ENCODE data around the gene MXRA7.

- TF ChIP-seq REST (IDR thresholded peaks at IDR 0.05; ENCODE audit: insufficient read depth in 1 of 2, low read depth in 2 of 2, low read length in 1 of 2): no peak
- TF ChIP-seq CTCF (IDR thresholded peaks at IDR 0.05): no peak
- no peak for TF ChIP-seq POLR2AphosphoS5 (IDR thresholded peaks at IDR 0.05; ENCODE audit: low read depth, low read length)
Observed at GRCh38 chr17:76635039-76635438, 75.7 kb downstream of the MXRA7 start.

Data from Panc1 (cell line).